Right cardiac atrium (tissue), 5 donors: ENCODE measurements around the gene RAB11FIP4. TPM values are rescaled to one million over a fixed set of nuclear protein-coding genes. Genes with fewer than 3 reads are reported as not detected.
A peak's percentile ranks its signal among the peaks of the same experiment; 100 is the strongest.
"Not testable (repeated sequence)": the region's sequence is repeated elsewhere in the genome, so short reads cannot be mapped to it uniquely, and the experiment has no call there.

Source experiments
- ATAC-seq, 2 donors: fragments of 200-7000 bp; cut with Tn5 transposase; one replicate each; pipeline versions ENCODE4 v1.8.0 to v1.9.1; 2020; ENCODE audit warnings: moderate library complexity in 2 of 2, mild to moderate bottlenecking in 1 of 2
- DNase-seq, 3 donors: peaks; one replicate each; pipeline ENCODE4 v3.0.0-alpha.2; 2020
- H3K27ac ChIP-seq: one replicate; pipeline ENCODE4 v1.5.1; 2013; ENCODE audit warnings: mild to moderate bottlenecking, low read length, control low read depth, moderate library complexity
- H3K27me3 ChIP-seq: one replicate; pipeline ENCODE4 v1.6.1; 2013; ENCODE audit not compliant: control insufficient read depth, insufficient read depth
- H3K4me1 ChIP-seq: one replicate; pipeline ENCODE4 v1.6.1; 2013; ENCODE audit warnings: low read length; ENCODE audit not compliant: control insufficient read depth, insufficient read depth
- H3K4me3 ChIP-seq: one replicate; pipeline ENCODE4 v1.5.1; 2013; ENCODE audit warnings: low read length, control low read depth
- H3K9me3 ChIP-seq: one replicate; pipeline ENCODE4 v1.6.1; 2013; ENCODE audit warnings: low read length; ENCODE audit not compliant: control insufficient read depth
- WGBS: extraction: QIAGEN DNeasy Blood & Tissue Kit; methylation state at CpG from one replicate; pipeline ENCODE4 v1.1.7; 2013; 5-methylcytosine and 5-hydroxymethylcytosine counted together
- intact Hi-C, 4 donors: fragments of 100-400 bp; cut with DNase I; formaldehyde crosslinking; loops; one replicate each; pipeline versions ENCODE4 v1.11.0 to v1.14.0; 2022 to 2023
- polyA plus RNA-seq: library from polyadenylated mRNA; stranded (reverse); fragments of 200-250 nt; gene quantifications from one replicate; pipeline ENCODE4 v1.2.3, GENCODE V29; 2013
- total RNA-seq, 4 donors: library from RNA; stranded (reverse); fragmentation: NEBNext Ultra II Directional; extraction: Animal tissue kit (Norgen Biotek cat#: 25700); gene quantifications; one replicate each; pipeline ENCODE4 v1.2.1, GENCODE V29; 2021
- donor health status: healthy with polysubstance abuse.
- donor health status: DM: no; HTN: yes; CAD: no.
- donor health status: DM: no; HTN: no; CAD: no.
- donor health status: DM: no; HTN: yes; CAD: no; lungs with severe emphysema.
- donor health status: DM: yes; HTN: yes; CAD: no.

Gene RAB11FIP4
- total and polyA plus RNA-seq, 5 donors, result 2.8 to 12.3 (median 7.7) TPM

GRCh38 chr17:31373150-31374093, 18.1 kb upstream of the RAB11FIP4 start:
- H3K4me3 ChIP-seq, result no peak overlapping the region
- DNase-seq, result no peak
- no peaks in the 10 kb centered on the region for H3K4me1 ChIP-seq
- H3K27me3 ChIP-seq, result no peaks in the 10 kb centered on the region
- no peak overlapping the region for H3K27ac ChIP-seq
- ATAC-seq, result peak; percentile 50 to 59
- H3K9me3 ChIP-seq, result no peaks in the 10 kb centered on the region
- WGBS, result 88% methylated on average over 10 of the region's 10 CpGs
- intact Hi-C loops, result no loop called here

GRCh38 chr17:31374094-31374447, 17.4 kb upstream of the RAB11FIP4 start:
- no peak overlapping the region for H3K4me3 ChIP-seq
- no peaks in the 10 kb centered on the region for H3K27me3 ChIP-seq
- no peaks in the 10 kb centered on the region for H3K4me1 ChIP-seq
- DNase-seq (no peak), ATAC-seq (peak in 1 of 2 donors; percentile 41)
- no peaks in the 10 kb centered on the region for H3K9me3 ChIP-seq
- intact Hi-C loops, result no loop called here
- H3K27ac ChIP-seq, result no peak overlapping the region
- 72% methylated on average over 6 of the region's 6 CpGs for WGBS

- Histone ChIP-seq H3K4me3 (no peak overlapping the region), H3K27ac (no peak overlapping the region), H3K9me3 (no peaks in the 10 kb centered on the region), H3K27me3 (no peaks in the 10 kb centered on the region), H3K4me1 (no peaks in the 10 kb centered on the region)
- 95% methylated on average over 2 of the region's 2 CpGs for WGBS
- no peak for DNase-seq
- ATAC-seq, result no peak
- intact Hi-C loops, result no loop called here
Measured at GRCh38 chr17:31374503-31374902, 17.0 kb upstream of the RAB11FIP4 start.

- Histone ChIP-seq H3K27me3 (no peaks in the 10 kb centered on the region), H3K9me3 (no peaks in the 10 kb centered on the region), H3K27ac (no peak overlapping the region), H3K4me1 (no peaks in the 10 kb centered on the region), H3K4me3 (no peak overlapping the region)
- DNase-seq, result no peak
- intact Hi-C loops, result no loop called here
- ATAC-seq, result no peak
Measured at GRCh38 chr17:31378638-31379037, 12.8 kb upstream of the RAB11FIP4 start.

- DNase-seq (no peak), ATAC-seq (no peak)
- intact Hi-C loops, result no loop called here
- Histone ChIP-seq H3K4me3 (no peak overlapping the region), H3K27me3 (no peaks in the 10 kb centered on the region), H3K4me1 (no peaks in the 10 kb centered on the region), H3K27ac (no peak overlapping the region), H3K9me3 (no peaks in the 10 kb centered on the region)
- WGBS, result 99% methylated on average over 1 of the region's 1 CpG
Measured at GRCh38 chr17:31379597-31380205, 11.8 kb upstream of the RAB11FIP4 start.

GRCh38 chr17:31381165-31381668, 10.3 kb upstream of the RAB11FIP4 start:
- no peak for DNase-seq
- no peak for ATAC-seq
- intact Hi-C loops, result no loop called here
- Histone ChIP-seq H3K4me1 (no peaks in the 10 kb centered on the region), H3K4me3 (no peak overlapping the region), H3K27ac (no peak overlapping the region), H3K27me3 (no peaks in the 10 kb centered on the region), H3K9me3 (no peaks in the 10 kb centered on the region)

- H3K4me1 ChIP-seq, H3K9me3 ChIP-seq, H3K27ac ChIP-seq, H3K27me3 ChIP-seq, ATAC-seq, intact Hi-C loops, H3K4me3 ChIP-seq, DNase-seq: not testable (repeated sequence)
- WGBS, result 90% methylated on average over 11 of the region's 11 CpGs
Measured at GRCh38 chr17:31382668-31383275, 8.7 kb upstream of the RAB11FIP4 start.

- 95% methylated on average over 6 of the region's 6 CpGs for WGBS
- H3K4me1 ChIP-seq, H3K4me3 ChIP-seq, H3K27me3 ChIP-seq, intact Hi-C loops, ATAC-seq, H3K27ac ChIP-seq, DNase-seq, H3K9me3 ChIP-seq: not testable (repeated sequence)
Measured at GRCh38 chr17:31383488-31383887, 8.0 kb upstream of the RAB11FIP4 start.

GRCh38 chr17:31385428-31386285, 5.8 kb upstream of the RAB11FIP4 start:
- H3K4me1 ChIP-seq, result no peaks in the 10 kb centered on the region
- WGBS, result 87% methylated on average over 7 of the region's 7 CpGs
- intact Hi-C loops, result no loop called here
- no peaks in the 10 kb centered on the region for H3K27me3 ChIP-seq
- H3K27ac ChIP-seq, result no peak overlapping the region
- ATAC-seq (no peak), DNase-seq (no peak)
- H3K4me3 ChIP-seq, result no peak overlapping the region
- no peaks in the 10 kb centered on the region for H3K9me3 ChIP-seq

- intact Hi-C loops, result no loop called here
- no peak for DNase-seq
- Histone ChIP-seq H3K27ac (no peak overlapping the region), H3K9me3 (no peaks in the 10 kb centered on the region), H3K4me1 (no peaks in the 10 kb centered on the region), H3K27me3 (no peaks in the 10 kb centered on the region), H3K4me3 (no peak overlapping the region)
- WGBS, result 91% methylated on average over 3 of the region's 3 CpGs
- no peak for ATAC-seq
Measured at GRCh38 chr17:31386542-31387075, 4.9 kb upstream of the RAB11FIP4 start.
